Fibroblast of mammary gland (primary cell): ENCODE results near the gene DDX10.

ENCODE experiments used
- DNase-seq: peaks from one replicate; pipeline ENCODE4 v3.0.0-alpha.2; 2010; ENCODE audit warnings: low read depth
- H3K4me3 ChIP-seq: 2 replicates; pipeline ENCODE4 v1.5.1; 2011; ENCODE audit warnings: low read depth, mild to moderate bottlenecking, low read length, moderate library complexity; ENCODE audit not compliant: control insufficient read depth
- TF ChIP-seq, protein P1 (sequence below): conservative IDR thresholded peaks from 2 replicates; pipeline ENCODE4 v1.5.1; 2011; ENCODE audit warnings: low read depth, low read length, inconsistent platforms; ENCODE audit not compliant: control insufficient read depth, insufficient read depth

The DDX10 gene

DNA sequence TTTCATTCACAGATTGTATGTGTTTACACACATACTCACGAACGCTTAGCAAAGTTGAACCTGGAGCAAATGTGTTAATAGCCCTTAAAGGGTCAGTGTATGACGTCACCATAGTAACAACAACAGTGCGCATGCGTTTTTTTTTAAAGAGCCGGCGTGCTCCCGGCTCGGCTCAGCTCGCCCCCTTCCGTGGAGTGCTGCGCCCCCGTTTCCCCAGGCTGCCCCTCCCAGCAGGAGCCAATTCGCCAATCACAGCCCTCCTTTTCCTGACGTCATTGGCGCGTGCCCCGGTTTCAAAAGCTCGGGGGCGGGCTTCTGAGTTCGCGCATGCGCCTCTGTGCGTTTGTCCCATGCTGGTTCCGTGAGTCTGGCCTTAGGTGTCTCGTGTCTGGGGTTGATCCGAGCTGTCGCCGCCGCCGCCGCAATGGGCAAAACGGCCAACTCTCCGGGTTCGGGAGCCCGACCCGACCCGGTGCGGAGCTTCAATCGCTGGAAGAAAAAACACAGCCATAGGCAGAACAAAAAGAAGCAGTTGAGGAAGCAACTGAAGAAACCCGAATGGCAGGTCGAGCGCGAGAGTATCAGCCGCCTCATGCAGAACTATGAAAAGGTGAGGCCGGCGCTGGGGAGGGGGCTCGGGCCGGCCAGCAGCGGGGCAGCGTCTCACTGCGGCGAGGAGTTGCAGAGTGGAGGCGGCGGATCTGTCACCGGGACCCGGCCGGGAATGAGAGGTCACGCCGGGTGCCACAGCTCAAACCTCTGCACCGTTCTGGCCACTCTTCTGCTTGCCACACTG is at the start of gene DDX10:
DDX10 (plus strand) TSS at position 340 of the 796 bp plus-strand sequence; CDS start at position 425, 85 bp downstream.
- DNase-seq = peak; percentile 98
- TF ChIP-seq, protein P1, sequence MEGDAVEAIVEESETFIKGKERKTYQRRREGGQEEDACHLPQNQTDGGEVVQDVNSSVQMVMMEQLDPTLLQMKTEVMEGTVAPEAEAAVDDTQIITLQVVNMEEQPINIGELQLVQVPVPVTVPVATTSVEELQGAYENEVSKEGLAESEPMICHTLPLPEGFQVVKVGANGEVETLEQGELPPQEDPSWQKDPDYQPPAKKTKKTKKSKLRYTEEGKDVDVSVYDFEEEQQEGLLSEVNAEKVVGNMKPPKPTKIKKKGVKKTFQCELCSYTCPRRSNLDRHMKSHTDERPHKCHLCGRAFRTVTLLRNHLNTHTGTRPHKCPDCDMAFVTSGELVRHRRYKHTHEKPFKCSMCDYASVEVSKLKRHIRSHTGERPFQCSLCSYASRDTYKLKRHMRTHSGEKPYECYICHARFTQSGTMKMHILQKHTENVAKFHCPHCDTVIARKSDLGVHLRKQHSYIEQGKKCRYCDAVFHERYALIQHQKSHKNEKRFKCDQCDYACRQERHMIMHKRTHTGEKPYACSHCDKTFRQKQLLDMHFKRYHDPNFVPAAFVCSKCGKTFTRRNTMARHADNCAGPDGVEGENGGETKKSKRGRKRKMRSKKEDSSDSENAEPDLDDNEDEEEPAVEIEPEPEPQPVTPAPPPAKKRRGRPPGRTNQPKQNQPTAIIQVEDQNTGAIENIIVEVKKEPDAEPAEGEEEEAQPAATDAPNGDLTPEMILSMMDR = no peak
- H3K4me3 ChIP-seq = peak within 1 kb of the TSS; percentile 85

DNA sequence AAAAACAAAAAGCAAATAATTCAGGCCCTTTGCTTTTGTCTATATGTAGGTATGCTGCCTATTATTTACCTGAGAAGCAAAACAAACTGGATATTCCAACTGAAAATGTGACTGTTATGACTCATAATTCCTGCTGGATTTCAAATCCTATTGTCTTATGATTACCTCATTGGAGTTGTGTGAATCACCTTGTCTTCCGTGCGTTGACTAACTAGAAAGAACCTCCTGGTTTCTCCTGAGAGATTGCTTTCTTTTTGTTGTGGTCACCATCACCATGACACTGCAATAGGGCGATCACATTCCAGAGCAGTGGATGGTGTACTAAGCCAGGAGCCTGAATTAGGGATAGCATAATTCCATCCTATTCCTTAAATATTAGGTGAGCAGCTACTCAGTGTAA is 48.3 kb upstream of the DDX10 start:
- peak; percentile 81 for DNase-seq
- no peak overlapping the region for H3K4me3 ChIP-seq
- TF ChIP-seq, protein P1 = no peak

DNA sequence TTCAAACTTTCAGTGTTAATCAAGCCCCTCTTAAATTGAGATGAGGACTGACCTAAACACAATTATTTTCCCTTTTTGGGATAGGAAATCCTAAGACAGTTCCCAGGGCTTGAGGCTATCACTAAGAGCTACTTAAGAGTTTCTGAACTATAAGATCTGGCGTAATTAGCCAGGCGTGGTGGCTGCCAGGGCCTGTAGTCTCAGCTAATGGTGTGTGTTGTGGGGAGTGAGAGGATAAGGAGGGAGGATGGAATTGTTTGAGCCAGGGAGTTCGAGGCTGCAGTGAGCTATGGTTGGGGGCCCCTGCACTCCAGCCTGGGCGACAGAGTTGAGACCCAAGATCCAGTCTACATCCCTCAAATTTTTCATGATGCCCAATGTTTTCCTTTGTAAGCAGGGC is 47.8 kb upstream of the DDX10 start:
- TF ChIP-seq, protein P1 = no peak
- no peak for DNase-seq

DNA sequence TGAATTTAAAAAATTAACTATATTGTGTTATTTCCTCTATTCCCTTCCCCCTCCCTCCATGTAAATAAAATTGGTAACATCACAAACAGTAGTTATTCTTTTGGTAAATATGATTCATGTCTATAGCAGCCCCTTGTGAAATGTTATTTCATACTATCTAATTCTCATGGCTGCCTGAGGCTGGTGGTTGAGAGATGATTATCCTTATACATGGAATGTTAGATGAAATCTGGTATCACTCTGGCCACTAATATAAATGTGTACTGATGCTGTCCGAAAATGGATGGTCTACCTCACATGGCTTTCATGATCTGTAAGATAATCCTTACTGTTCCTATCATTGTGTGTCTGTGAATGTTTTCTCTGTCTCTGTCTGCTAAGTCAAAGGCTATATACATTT is 46.3 kb upstream of the DDX10 start:
- TF ChIP-seq, protein P1 = no peak
- no peak for DNase-seq
- no peak overlapping the region for H3K4me3 ChIP-seq

More for the DNA sequence above, 47.8 kb upstream of the DDX10 start:
- H3K4me3 ChIP-seq = no peak overlapping the region

DNA sequence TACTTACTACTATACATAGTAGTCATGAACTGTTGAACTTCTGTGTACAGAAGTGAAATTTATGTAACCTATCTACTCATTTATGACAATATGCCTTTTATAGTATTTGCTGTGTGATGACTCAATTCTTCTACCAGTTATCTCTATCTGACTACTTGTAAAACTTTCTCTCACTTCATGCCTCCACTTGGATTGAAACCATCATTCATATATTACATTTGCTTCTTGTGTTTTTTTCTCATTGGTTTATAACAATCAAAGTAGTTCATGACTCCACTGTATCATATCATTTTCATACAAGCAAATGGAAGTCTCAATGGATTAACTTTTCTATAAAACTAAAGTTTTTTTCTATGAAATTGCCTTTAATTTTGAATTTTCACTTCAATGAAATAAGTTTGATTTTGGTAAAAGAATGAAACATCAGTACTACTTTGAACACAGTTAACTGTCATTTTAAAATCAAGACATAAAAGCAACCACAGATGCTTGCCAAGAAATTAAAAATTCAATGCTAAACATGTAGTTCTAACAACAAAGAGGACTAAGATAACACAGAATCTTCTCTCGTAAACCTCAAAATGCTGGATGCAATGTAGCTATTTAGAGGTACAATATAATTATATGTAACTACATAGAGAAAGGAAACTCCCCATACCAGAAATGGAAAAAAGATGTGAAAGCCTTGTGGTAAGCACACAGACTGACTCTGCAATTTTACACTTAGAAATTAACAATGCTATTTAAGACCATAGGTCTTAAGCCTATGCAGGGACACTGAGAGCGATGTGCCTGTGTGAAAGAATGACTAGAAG is 43.7 kb upstream of the DDX10 start:
- TF ChIP-seq, protein P1 = no peak
- H3K4me3 ChIP-seq = no peak overlapping the region
- no peak for DNase-seq

DNA sequence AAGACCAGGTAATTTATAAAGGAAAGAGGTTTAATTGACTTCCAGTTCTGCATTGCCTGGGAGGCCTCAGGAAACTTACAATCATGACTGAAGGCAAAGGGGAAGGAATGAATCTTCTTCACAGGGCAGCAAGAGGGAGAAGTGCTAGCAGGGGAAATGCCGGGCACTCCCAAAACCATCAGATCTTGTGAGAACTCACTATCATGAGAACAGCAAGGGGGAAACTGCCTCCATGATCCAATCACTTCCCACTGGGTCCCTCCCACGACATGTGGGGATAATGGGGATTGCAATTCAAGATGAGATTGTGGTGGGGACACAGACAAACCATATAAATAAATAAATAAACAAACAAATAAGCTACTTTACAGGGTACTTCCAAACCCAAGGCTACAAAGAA is 42.5 kb upstream of the DDX10 start:
- H3K4me3 ChIP-seq = no peak overlapping the region
- TF ChIP-seq, protein P1 = no peak
- DNase-seq = no peak
